GM21526 (cell line): ENCODE measurements around the gene LAS1L.
"Not testable (repeated sequence)": the region's sequence is repeated elsewhere in the genome, so short reads cannot be mapped to it uniquely, and the experiment has no call there.

Experiments
- ATAC-seq: cut with Tn5 transposase; IDR thresholded peaks from one replicate; pipeline ENCODE4 v1.9.1; 2021; ENCODE audit warnings: moderate library complexity; ENCODE audit not compliant: unreplicated experiment, low FRiP score

Gene LAS1L

GRCh38 chrX:65534450-65535292, at the start of gene LAS1L:
TSS of gene LAS1L (minus strand) at chrX:65534787. CDS start at chrX:65534715, 72 bp downstream.
- peak; percentile 99 for ATAC-seq

- ATAC-seq: no peak
These were observed 48.0 kb upstream of the LAS1L start for GRCh38 chrX:65582450-65583082.

GRCh38 chrX:65581661-65582339, 47.2 kb upstream of the LAS1L start:
- ATAC-seq: peak; percentile 80

GRCh38 chrX:65578346-65578745, 43.8 kb upstream of the LAS1L start:
- ATAC-seq: no peak

- no peak for ATAC-seq
These were observed 41.6 kb upstream of the LAS1L start for GRCh38 chrX:65576160-65576559.

GRCh38 chrX:65575022-65575421, 40.4 kb upstream of the LAS1L start:
- ATAC-seq: no peak

GRCh38 chrX:65574356-65574755, 39.8 kb upstream of the LAS1L start:
- no peak for ATAC-seq

- ATAC-seq: no peak
These were observed 38.4 kb upstream of the LAS1L start for GRCh38 chrX:65572971-65573370.

GRCh38 chrX:65562850-65563249, 28.3 kb upstream of the LAS1L start:
- not testable (repeated sequence) for ATAC-seq

GRCh38 chrX:65551489-65552339, 17.1 kb upstream of the LAS1L start:
- ATAC-seq: no peak

- ATAC-seq: no peak
These were observed 16.5 kb upstream of the LAS1L start for GRCh38 chrX:65551086-65551485.

GRCh38 chrX:65545456-65545855, 10.9 kb upstream of the LAS1L start:
- no peak for ATAC-seq

- ATAC-seq: no peak
These were observed 2.6 kb upstream of the LAS1L start for GRCh38 chrX:65537229-65537628.

GRCh38 chrX:65536291-65536690, 1.7 kb upstream of the LAS1L start:
- ATAC-seq: no peak

GRCh38 chrX:65532016-65532415, 2.6 kb downstream of the LAS1L start:
- no peak for ATAC-seq

- no peak for ATAC-seq
These were observed 5.8 kb downstream of the LAS1L start for GRCh38 chrX:65528705-65529340.

- no peak for ATAC-seq
These were observed 6.3 kb downstream of the LAS1L start for GRCh38 chrX:65528293-65528692.

GRCh38 chrX:65524139-65524538, 10.4 kb downstream of the LAS1L start:
- ATAC-seq: no peak

- no peak for ATAC-seq
These were observed 11.7 kb downstream of the LAS1L start for GRCh38 chrX:65522739-65523372.

- not testable (repeated sequence) for ATAC-seq
These were observed 15.1 kb downstream of the LAS1L start for GRCh38 chrX:65519530-65519929.
